Measurements from ENCODE around the gene HSPA12A. TPM values are rescaled to one million over a fixed set of nuclear protein-coding genes. Genes with fewer than 3 reads are reported as not detected.
A peak's percentile ranks its signal among the peaks of the same experiment; 100 is the strongest.

The HSPA12A gene
- polyA plus RNA-seq, 6 donors from 2014 or later = 0.29 to 2.2 (median 0.51) TPM; not detected in 2

- peaks cover 0 to 7% (median 3%) of the 10 kb centered on the region in 7 donors for H3K9me3 Mint-ChIP-seq
- H3K36me3 Mint-ChIP-seq = no peaks in the 10 kb centered on the region
- H3K4me1 Mint-ChIP-seq = no peaks in the 10 kb centered on the region
- no peak for ATAC-seq (ENCODE audit: low read depth in 2 of 2)
- H3K27ac Mint-ChIP-seq = no peak overlapping the region
- H3K27me3 Mint-ChIP-seq = peaks cover 13 to 40% (median 37%) of the 10 kb centered on the region in 3 donors
- DNase-seq = no peak
- H3K4me3 Mint-ChIP-seq = no peak overlapping the region
Measured at GRCh38 chr10:116766241-116766827, 24.0 kb upstream of the HSPA12A start.

- Mint-ChIP-seq H3K4me1 (no peaks in the 10 kb centered on the region), H3K4me3 (no peak overlapping the region), H3K27ac (no peak overlapping the region), H3K36me3 (no peaks in the 10 kb centered on the region), H3K27me3 (peaks cover 15 to 40% (median 39%) of the 10 kb centered on the region in 3 donors), H3K9me3 (peaks cover 0 to 7% (median 4%) of the 10 kb centered on the region in 7 donors)
- no peak for ATAC-seq (ENCODE audit: low read depth in 2 of 2)
- DNase-seq = no peak
Measured at GRCh38 chr10:116765648-116766081, 23.3 kb upstream of the HSPA12A start.

- ATAC-seq (ENCODE audit: low read depth in 2 of 2) = no peak
Measured at GRCh38 chr10:116764979-116765378, 22.6 kb upstream of the HSPA12A start.

GRCh38 chr10:116763440-116763839 is 21.1 kb upstream of the HSPA12A start:
- Mint-ChIP-seq H3K27me3 (peaks cover 19 to 26% (median 23%) of the 10 kb centered on the region in 3 donors), H3K4me3 (no peak overlapping the region), H3K27ac (no peak overlapping the region), H3K9me3 (peaks cover 0 to 18% (median 6%) of the 10 kb centered on the region in 7 donors), H3K4me1 (no peaks in the 10 kb centered on the region), H3K36me3 (peaks cover 0 to 4% of the 10 kb centered on the region in 2 donors)
- DNase-seq = no peak
- no peak for ATAC-seq (ENCODE audit: low read depth in 2 of 2)

More at GRCh38 chr10:116764979-116765378, 22.6 kb upstream of the HSPA12A start:
- DNase-seq = no peak
- Mint-ChIP-seq H3K9me3 (peaks cover 0 to 9% (median 5%) of the 10 kb centered on the region in 7 donors), H3K4me3 (no peak overlapping the region), H3K36me3 (no peaks in the 10 kb centered on the region), H3K27ac (no peak overlapping the region), H3K4me1 (no peaks in the 10 kb centered on the region), H3K27me3 (peaks cover 19 to 36% (median 36%) of the 10 kb centered on the region in 3 donors)

- Mint-ChIP-seq H3K4me3 (no peak overlapping the region), H3K36me3 (peaks cover 0 to 4% of the 10 kb centered on the region in 2 donors), H3K27me3 (peaks cover 14 to 23% (median 22%) of the 10 kb centered on the region in 3 donors), H3K4me1 (no peaks in the 10 kb centered on the region), H3K27ac (no peak overlapping the region), H3K9me3 (peaks cover 0 to 18% (median 6%) of the 10 kb centered on the region in 7 donors)
- DNase-seq (no peak), ATAC-seq (ENCODE audit: low read depth in 2 of 2) (no peak)
Measured at GRCh38 chr10:116761883-116762282, 19.5 kb upstream of the HSPA12A start.

- ATAC-seq (ENCODE audit: low read depth in 2 of 2) (no peak), DNase-seq (no peak)
- peaks cover 18 to 23% (median 19%) of the 10 kb centered on the region in 3 donors for H3K27me3 Mint-ChIP-seq
- no peaks in the 10 kb centered on the region for H3K4me1 Mint-ChIP-seq
- H3K9me3 Mint-ChIP-seq = peaks cover 0 to 18% (median 5%) of the 10 kb centered on the region in 7 donors
- H3K36me3 Mint-ChIP-seq = peaks cover 0 to 4% of the 10 kb centered on the region in 2 donors
- no peak overlapping the region for H3K4me3 Mint-ChIP-seq
- H3K27ac Mint-ChIP-seq = peak overlapping the region in 1 of 6 donors; percentile 41
Measured at GRCh38 chr10:116760919-116761318, 18.6 kb upstream of the HSPA12A start.

GRCh38 chr10:116757246-116757645 is 14.9 kb upstream of the HSPA12A start:
- peaks cover under 1 to 31% (median 14%) of the 10 kb centered on the region in 3 donors for H3K27me3 Mint-ChIP-seq
- ATAC-seq (ENCODE audit: low read depth in 2 of 2) = no peak
- H3K4me1 Mint-ChIP-seq = no peaks in the 10 kb centered on the region
- no peak overlapping the region for H3K4me3 Mint-ChIP-seq
- H3K36me3 Mint-ChIP-seq = peaks cover 0 to 4% of the 10 kb centered on the region in 2 donors
- peaks cover 0 to 21% (median 10%) of the 10 kb centered on the region in 7 donors for H3K9me3 Mint-ChIP-seq
- DNase-seq = no peak
- no peak overlapping the region for H3K27ac Mint-ChIP-seq

GRCh38 chr10:116756277-116756676 is 13.9 kb upstream of the HSPA12A start:
- Mint-ChIP-seq H3K36me3 (peaks cover 0 to 4% of the 10 kb centered on the region in 2 donors), H3K9me3 (peaks cover 0 to 21% (median 9%) of the 10 kb centered on the region in 7 donors), H3K27me3 (peaks cover 0 to 32% (median 21%) of the 10 kb centered on the region in 3 donors), H3K27ac (no peak overlapping the region), H3K4me1 (no peaks in the 10 kb centered on the region), H3K4me3 (no peak overlapping the region)
- no peak for DNase-seq
- no peak for ATAC-seq (ENCODE audit: low read depth in 2 of 2)

- H3K36me3 Mint-ChIP-seq = no peaks in the 10 kb centered on the region
- no peak overlapping the region for H3K27ac Mint-ChIP-seq
- H3K27me3 Mint-ChIP-seq = peaks cover 8 to 35% (median 16%) of the 10 kb centered on the region in 3 donors
- no peaks in the 10 kb centered on the region for H3K4me1 Mint-ChIP-seq
- no peak overlapping the region for H3K4me3 Mint-ChIP-seq
- ATAC-seq (ENCODE audit: low read depth in 2 of 2) (no peak), DNase-seq (no peak)
- peaks cover 0 to 12% (median 6%) of the 10 kb centered on the region in 7 donors for H3K9me3 Mint-ChIP-seq
Measured at GRCh38 chr10:116753759-116754158, 11.4 kb upstream of the HSPA12A start.

GRCh38 chr10:116752969-116753665 is 10.8 kb upstream of the HSPA12A start:
- no peaks in the 10 kb centered on the region for H3K4me1 Mint-ChIP-seq
- DNase-seq = no peak
- H3K4me3 Mint-ChIP-seq = no peak overlapping the region
- no peak overlapping the region for H3K27ac Mint-ChIP-seq
- peaks cover 8 to 39% (median 16%) of the 10 kb centered on the region in 3 donors for H3K27me3 Mint-ChIP-seq
- H3K36me3 Mint-ChIP-seq = no peaks in the 10 kb centered on the region
- no peak for ATAC-seq (ENCODE audit: low read depth in 2 of 2)
- peaks cover 0 to 12% (median 6%) of the 10 kb centered on the region in 7 donors for H3K9me3 Mint-ChIP-seq

- ATAC-seq (ENCODE audit: low read depth in 2 of 2) = no peak
- Mint-ChIP-seq H3K27ac (no peak overlapping the region), H3K9me3 (peaks cover 0 to 12% (median 6%) of the 10 kb centered on the region in 7 donors), H3K36me3 (no peaks in the 10 kb centered on the region), H3K4me3 (no peak overlapping the region), H3K4me1 (no peaks in the 10 kb centered on the region), H3K27me3 (peaks cover 8 to 40% (median 16%) of the 10 kb centered on the region in 3 donors)
- no peak for DNase-seq
Measured at GRCh38 chr10:116752563-116752962, 10.2 kb upstream of the HSPA12A start.

- H3K27ac Mint-ChIP-seq = peak overlapping the region in 1 of 6 donors; percentile 12
- ATAC-seq (ENCODE audit: low read depth in 2 of 2) (no peak), DNase-seq (no peak)
- H3K36me3 Mint-ChIP-seq = peaks cover 0 to 28% of the 10 kb centered on the region in 2 donors
- H3K4me1 Mint-ChIP-seq = peaks cover under 1 to 8% (median under 1%) of the 10 kb centered on the region in 3 donors
- H3K9me3 Mint-ChIP-seq = peaks cover 0 to 11% (median 5%) of the 10 kb centered on the region in 7 donors
- H3K27me3 Mint-ChIP-seq = peaks cover 38 to 55% (median 40%) of the 10 kb centered on the region in 3 donors
- no peak overlapping the region for H3K4me3 Mint-ChIP-seq
Measured at GRCh38 chr10:116748471-116748870, 6.1 kb upstream of the HSPA12A start.

GRCh38 chr10:116748041-116748440 is 5.7 kb upstream of the HSPA12A start:
- H3K4me1 Mint-ChIP-seq = peaks cover 4 to 12% (median 5%) of the 10 kb centered on the region in 3 donors
- no peak overlapping the region for H3K27ac Mint-ChIP-seq
- ATAC-seq (ENCODE audit: low read depth in 2 of 2) = no peak
- peaks cover 0 to 11% (median 5%) of the 10 kb centered on the region in 7 donors for H3K9me3 Mint-ChIP-seq
- H3K36me3 Mint-ChIP-seq = peaks cover 0 to 32% of the 10 kb centered on the region in 2 donors
- peaks cover 43 to 57% (median 44%) of the 10 kb centered on the region in 3 donors for H3K27me3 Mint-ChIP-seq
- no peak for DNase-seq
- H3K4me3 Mint-ChIP-seq = no peak overlapping the region
